Sigmoid colon (tissue), 4 donors: ENCODE measurements around the gene BICC1.

Experiments
- EP300 ChIP-seq, 4 donors: sonication (generic); formaldehyde crosslinking; IDR thresholded peaks; one replicate each; pipeline ENCODE4 v1.6.1; 2017; ENCODE audit warnings: antibody characterized with exemption in 4 of 4
- POLR2A ChIP-seq, 2 donors: fragments of 450-650 bp; IDR thresholded peaks; one replicate each; pipeline ENCODE4 v1.6.1; 2016; ENCODE audit warnings: antibody characterized with exemption in 2 of 2, mild to moderate bottlenecking in 2 of 2, moderate library complexity in 2 of 2
- POLR2AphosphoS5 ChIP-seq, 4 donors: sonication (generic); formaldehyde crosslinking; IDR thresholded peaks; one replicate each; pipeline ENCODE4 v1.6.1; 2017; ENCODE audit warnings: antibody characterized with exemption in 4 of 4
- TF ChIP-seq, protein P1 (sequence below), 4 experiments: fragments of 450-650 bp in 3 of 4; fragments of 200-600 bp in 1 of 4; IDR thresholded peaks; one replicate each; pipeline ENCODE4 v1.5.1; 2016 to 2019; ENCODE audit warnings: antibody characterized with exemption in 4 of 4, mild to moderate bottlenecking in 3 of 4, moderate library complexity in 2 of 4

DNA sequence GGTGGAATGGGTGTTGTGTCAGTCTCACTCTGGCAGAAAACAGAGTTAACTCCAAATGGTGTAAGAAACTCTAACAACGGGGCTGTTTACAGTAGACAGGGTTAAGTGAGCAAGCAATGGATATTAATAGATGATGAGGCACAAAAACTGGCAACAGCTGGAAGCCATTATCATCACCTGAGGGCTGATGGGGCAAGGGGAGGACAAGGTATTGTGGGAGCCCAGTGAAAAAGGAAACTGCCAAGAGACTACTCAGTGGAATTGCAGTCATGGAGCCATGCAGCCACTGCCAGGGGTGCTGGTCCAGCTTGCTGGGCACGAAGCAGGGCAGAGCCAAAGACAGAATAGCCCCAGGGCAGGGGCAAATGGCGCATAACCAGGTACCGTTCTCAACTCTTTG lies 260.7 kb downstream of the BICC1 start:
- TF ChIP-seq, protein P1, sequence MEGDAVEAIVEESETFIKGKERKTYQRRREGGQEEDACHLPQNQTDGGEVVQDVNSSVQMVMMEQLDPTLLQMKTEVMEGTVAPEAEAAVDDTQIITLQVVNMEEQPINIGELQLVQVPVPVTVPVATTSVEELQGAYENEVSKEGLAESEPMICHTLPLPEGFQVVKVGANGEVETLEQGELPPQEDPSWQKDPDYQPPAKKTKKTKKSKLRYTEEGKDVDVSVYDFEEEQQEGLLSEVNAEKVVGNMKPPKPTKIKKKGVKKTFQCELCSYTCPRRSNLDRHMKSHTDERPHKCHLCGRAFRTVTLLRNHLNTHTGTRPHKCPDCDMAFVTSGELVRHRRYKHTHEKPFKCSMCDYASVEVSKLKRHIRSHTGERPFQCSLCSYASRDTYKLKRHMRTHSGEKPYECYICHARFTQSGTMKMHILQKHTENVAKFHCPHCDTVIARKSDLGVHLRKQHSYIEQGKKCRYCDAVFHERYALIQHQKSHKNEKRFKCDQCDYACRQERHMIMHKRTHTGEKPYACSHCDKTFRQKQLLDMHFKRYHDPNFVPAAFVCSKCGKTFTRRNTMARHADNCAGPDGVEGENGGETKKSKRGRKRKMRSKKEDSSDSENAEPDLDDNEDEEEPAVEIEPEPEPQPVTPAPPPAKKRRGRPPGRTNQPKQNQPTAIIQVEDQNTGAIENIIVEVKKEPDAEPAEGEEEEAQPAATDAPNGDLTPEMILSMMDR (IDR thresholded peaks at IDR 0.05), result no peak
- no peak for TF ChIP-seq EP300 (IDR thresholded peaks at IDR 0.05)
- TF ChIP-seq POLR2AphosphoS5 (IDR thresholded peaks at IDR 0.05), result no peak
- TF ChIP-seq POLR2A (IDR thresholded peaks at IDR 0.05), result no peak
